HG02763 (cell line): ENCODE measurements around the gene RANGAP1.
"Not testable (repeated sequence)": the region's sequence is repeated elsewhere in the genome, so short reads cannot be mapped to it uniquely, and the experiment has no call there.

ENCODE experiments used
- ATAC-seq: cut with Tn5 transposase; IDR thresholded peaks from one replicate; pipeline ENCODE4 v1.9.1; 2021; ENCODE audit warnings: mild to moderate bottlenecking, moderate library complexity; ENCODE audit not compliant: unreplicated experiment

RANGAP1 gene

DNA sequence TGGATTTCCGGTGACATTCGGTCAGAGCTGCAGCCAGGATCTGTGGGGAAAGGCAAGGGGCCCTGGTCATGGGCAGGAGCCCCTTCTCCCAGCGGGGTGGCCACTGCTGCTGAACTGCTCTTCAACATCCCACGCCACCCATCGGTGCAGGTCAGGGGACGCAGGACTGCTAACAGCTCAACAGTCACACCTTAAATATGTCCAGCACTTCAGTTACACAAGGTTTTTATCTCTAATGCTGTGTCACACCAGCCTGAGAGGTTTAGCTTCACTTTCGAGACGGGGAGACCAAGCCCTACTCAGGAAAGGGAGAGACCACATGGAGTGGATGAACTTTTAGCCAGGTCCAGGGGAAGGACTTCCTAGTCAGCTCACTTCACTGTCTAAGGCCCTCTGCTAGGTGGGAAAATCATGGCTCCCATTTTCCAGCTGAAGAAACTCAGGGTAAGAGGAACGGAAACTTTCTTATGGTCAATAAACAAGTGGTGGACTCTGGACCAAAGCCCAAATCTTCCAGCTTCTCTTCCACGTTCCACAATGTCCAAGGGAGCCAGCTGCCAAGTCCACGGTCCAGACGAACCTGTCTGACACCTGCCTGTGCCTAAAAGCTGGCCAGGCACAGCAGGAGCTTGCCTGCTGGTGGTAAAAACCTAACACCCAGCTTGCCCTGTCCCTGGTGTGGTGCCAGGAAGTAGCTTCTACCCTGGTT, 24.3 kb downstream of the RANGAP1 start:
- no peak for ATAC-seq

DNA sequence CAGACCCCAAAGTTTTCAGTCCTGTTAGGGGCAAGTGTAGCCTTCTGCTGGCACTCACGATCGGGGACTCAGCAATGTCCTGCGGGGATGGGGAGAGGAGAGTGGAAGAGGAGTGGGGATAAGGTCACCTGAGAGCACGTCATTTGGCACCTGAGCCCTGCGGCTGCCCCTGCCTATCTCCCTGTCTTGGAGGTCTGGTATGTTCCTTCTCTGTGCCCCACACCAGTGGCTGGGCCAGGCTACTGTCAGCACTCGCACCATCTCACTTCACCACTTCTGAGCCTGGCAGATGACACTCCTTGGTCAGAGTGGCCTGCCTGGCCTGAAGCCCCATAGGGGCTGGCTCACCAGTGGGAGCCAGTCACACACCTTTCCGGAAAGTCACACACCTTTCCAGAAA, 25.1 kb downstream of the RANGAP1 start:
- ATAC-seq = no peak

DNA sequence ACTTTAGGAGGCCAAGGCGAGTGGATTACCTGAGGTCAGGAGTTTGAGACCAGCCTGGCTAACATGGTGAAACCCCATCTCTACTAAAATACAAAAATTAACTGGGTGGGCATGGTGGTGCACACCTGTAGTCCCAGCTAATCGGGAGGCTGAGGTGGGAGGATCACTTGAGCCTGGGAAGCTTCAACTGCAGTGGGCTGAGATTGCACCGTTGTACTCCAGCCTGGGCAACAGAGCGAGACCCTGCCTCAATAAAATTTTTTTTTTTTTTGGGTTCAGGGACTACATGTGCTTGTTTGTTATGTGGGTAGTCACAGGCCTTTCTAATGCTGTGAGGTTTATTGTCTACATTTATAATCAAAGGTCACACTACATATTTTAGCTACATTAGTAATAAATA, 26.2 kb downstream of the RANGAP1 start:
- not testable (repeated sequence) for ATAC-seq

DNA sequence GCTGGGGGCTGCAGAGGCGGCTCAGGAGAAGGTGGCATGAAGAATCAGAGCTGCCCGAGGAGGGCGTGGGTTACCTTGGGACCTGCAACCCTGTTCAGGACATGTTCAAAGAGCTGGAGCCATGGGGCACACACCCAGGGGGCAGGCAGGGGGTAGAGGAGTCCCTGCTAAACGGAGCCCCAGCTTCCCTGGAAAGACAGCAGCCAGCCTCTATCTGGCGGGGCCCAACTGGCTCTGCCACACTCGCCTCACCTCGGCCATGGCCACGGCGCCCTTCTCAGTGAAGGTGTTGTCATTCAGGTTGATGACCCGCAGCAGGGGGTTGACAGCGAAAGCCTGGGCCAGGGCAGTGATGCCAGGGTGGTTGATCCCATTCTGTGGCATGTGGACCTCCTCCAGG, 28.3 kb downstream of the RANGAP1 start:
- no peak for ATAC-seq

DNA sequence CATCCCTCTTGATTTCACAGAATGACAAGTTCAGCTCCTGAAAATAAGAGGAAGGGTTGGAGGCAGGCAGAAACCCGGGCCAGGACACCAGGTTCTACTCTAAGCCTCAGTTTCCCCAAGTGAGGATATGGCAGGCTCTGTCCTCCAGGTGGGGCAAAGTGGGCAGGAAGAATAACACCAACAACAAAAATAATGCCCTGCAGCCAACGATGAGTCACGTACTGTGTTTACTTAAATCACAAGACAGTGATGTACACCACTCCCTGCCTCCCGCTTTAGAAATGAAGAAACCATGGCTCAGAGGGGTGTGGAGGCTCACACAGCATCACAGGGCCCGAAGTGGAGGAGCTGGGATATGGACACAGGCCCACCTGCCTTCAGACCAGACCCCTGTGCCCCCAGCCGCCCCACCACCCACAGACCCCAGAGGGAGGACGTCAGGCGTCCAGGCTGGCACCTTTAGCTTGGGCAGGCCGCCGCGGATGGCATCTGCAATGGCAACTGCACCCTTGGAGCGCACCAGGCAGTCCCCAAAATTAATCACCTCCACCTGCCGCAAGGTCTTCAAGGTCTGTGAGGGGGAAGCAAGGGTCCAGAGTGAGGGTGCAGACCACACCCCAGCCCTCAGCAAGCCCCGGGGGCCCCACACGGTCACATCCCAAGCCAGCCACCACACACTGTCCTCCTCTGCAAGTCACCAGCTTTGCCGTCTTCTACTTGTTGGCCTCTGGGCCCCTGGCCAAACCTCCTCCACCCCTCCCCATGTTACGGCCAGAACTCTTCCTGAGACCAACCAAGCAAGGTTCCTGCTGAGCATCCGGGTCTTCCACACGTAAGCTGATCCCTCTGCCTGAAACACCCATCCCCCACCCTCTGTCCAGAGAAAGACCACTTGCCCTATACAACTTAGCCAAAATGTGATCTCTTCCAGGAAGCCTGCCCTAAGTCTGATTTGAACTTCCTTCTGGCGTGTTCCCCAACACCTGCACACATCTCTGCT, 29.4 kb downstream of the RANGAP1 start:
- no peak for ATAC-seq

DNA sequence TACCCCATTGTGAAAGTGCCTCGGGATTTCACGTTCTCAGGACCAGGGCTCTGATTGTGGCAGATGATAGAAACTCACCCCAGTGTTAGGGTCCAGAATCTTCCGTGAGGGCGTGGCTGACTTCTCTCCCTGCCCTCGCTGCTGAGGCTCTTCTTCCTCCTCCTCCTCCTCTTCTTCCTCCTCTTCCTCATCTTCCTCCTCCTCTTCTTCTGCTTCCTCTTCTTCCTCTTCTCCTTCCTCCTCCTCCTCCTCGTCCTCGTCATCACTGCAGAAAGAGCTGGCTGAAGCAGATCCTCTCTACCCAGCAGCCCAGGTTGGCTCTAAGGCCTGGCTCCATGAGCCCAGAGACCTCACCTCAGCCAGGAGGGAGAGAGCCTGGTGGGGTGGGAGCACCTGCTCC, 31.8 kb downstream of the RANGAP1 start:
- ATAC-seq = no peak

DNA sequence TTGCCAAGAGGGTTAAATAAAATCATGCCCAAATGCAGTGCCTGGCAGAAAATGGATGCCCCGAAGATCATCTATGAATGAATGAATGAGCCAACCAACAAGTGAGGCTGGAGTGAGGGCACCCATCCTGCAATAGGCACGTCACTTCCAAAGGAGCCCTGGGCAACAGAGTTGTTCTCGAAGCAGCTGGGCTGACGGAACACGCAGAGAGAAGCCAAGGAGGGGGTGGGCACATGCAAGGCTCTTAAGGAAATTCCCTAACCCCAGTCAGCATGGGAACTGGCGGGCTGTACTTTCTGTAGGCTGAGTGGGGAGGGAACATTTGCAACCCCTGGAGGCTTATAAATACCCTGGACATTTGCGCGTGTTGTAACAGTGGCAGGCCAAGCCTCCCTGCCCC, 33.6 kb downstream of the RANGAP1 start:
- ATAC-seq = no peak

DNA sequence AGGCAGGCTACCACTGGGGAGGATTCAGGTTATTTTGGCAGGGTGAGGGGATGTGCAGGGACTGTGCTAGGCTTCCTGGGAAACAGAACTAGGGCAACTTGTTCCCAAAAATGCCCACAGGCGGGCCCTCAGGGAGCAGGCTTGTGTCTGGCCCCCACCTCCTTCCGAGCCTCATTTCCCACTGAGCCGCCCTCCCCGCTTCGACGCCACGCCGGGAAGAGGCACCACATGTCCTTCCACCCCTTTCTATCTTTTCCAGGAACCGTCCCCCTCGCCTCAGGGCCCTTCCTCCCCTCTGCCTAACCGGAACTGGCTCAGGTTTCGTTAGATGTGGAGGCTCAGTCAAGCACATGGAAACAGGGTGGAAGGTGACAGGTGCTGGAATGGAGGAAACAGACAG, 35.9 kb downstream of the RANGAP1 start:
- ATAC-seq = no peak

DNA sequence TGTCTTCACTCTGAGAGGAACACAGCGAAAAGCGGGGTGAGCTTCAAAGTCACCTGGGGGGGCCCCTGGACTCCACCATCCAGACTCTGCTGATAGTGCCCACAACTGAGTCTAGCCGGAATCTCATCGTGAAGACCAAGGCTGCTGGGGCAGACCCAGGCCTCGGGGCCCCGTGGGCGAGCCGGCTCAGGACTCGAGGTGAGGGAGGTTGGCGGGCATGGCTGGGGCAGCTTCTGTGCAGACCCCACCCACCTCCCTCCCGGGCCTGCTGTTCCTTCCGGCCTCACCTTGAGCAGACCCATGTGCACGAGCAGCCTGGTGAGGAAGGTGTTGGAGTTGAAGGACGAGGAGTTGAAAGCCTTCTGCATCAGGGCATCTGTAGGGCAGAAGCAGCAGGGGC, 36.5 kb downstream of the RANGAP1 start:
- no peak for ATAC-seq

DNA sequence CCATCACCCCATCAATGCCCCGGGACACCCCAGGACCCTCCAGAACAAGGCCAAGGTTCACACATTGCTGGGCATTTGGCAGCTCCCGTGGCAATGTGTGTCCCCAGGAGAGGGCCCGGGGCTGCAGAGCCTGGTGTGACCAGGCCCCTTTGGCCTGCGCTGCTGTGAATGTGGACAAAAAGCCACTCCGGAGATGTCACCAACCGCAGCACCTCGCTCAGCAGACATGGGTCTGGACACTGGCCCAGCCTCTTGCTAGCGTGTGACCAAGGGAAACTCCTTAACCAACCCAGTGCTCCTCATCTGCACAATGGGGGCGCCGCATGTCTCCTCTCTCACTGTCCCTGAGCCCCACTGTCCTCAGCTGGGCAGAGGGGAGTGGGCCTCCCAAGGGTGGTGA, 37.2 kb downstream of the RANGAP1 start:
- ATAC-seq = no peak

DNA sequence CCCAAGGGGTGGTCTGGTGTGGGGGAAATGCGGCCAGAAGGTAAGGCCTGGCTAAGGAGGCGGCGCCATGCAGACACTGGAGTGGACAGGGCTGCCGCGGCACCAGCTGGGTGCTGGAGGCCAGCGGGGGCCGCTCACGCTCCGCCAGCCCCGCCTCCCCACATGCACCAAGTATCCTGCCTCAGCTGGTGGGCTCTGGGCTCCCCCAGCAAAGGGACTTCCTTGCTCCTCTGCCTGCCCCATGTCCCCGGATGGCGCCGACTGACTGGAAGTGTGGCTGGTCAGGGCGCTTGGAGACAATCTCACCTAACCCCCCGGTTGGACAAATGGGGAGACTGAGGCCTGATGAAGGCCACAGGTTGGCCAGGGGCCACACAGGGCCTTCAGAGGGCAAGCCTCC, 37.7 kb downstream of the RANGAP1 start:
- no peak for ATAC-seq

DNA sequence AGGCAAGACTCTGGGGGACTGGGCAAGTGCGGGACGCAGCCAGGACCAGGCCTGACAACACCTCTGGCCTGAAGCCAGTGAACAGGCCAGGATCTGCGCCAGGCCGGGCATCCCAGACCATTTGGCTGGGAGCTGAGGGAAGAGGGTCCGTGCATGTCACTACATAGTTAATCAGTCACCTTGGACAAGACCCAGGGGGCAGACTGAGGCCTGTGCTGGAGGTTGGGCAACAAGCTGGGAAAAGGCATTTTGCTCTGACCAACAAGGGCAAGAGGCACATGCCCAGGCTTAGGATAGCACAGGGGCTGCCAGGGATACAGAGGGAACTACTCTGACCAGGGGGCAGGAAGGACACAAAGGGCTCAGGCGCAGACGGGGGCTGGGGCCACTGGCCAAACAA, 38.3 kb downstream of the RANGAP1 start:
- ATAC-seq = no peak

DNA sequence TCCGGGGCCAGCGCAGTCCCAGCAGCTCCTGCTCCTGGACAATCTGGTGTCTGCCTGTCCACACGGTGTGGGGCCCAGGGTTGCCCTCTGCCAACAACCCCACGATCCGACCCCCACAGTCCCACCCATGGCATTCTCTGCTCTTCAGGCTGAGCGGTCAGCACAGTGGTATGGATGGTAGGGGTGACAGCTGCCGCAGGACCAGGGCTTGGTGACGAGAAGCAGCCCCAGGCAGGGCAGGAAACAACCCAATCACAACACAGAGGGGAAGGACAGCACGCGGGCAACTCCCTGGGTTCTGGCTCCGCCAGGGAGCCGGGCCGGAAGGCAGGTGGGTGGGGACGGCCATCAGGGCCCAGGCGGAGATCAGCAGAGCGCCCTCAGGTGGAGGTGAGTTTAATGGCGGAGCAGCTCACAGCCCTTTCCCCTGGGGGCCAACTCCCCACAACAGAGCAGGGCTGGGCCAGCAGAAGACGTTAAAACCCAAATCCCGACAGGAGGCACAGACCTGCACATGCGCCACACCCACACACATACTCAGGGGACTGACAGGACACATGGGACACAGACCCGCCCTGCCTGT, 40.0 kb downstream of the RANGAP1 start:
- ATAC-seq = no peak

DNA sequence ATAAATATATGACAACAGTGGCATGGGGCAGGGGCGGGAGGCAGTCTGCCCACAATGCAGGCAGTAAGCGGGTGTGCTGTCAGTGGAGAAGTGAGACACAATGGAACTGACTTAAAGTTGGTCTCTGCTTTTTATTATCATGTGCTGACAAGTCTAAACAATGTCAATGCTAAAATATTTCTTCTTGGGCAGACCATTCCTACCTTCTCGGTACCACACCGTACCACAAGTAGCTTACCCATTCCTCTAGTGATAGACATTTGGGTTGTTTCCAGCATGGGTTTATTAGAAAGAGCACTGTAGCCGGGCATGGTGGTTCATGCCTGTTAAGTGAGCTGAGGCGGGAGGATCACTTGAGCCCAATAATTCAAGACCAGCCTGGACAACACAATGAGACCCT, 42.6 kb downstream of the RANGAP1 start:
- no peak for ATAC-seq

DNA sequence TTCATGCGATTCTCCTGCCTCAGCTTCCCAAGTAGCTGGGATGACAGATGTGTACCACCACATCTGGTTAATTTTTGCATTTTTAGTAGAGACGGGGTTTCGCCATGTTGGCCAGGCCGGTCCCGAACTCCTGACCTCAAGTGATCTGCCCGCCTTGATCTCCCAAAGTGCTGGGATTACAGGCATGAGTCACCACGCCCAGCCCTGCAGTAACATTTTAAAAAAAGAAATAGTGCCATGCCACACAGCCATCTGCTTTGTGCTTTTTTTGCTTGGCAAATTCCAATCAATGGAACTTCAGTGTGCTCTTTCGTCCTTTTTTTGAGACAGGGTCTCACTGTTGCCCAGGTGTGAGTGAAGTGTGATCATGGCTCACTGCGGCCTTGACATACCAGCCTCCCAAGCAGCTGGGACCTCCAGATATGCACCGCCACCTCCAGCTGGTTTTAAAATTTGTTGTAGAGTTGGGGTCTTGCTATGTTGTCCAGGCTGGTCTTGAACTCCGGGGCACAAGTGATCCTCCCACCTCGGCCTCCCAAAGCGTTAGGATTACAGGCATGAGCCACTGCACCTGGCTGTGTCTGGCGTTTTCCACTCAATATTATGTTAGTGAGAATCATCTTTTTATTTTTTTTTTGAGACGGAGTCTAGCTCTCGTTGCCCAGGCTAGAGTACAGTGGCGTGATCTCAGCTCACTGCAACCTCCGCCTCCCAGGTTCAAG, 43.4 kb downstream of the RANGAP1 start:
- ATAC-seq = no peak

DNA sequence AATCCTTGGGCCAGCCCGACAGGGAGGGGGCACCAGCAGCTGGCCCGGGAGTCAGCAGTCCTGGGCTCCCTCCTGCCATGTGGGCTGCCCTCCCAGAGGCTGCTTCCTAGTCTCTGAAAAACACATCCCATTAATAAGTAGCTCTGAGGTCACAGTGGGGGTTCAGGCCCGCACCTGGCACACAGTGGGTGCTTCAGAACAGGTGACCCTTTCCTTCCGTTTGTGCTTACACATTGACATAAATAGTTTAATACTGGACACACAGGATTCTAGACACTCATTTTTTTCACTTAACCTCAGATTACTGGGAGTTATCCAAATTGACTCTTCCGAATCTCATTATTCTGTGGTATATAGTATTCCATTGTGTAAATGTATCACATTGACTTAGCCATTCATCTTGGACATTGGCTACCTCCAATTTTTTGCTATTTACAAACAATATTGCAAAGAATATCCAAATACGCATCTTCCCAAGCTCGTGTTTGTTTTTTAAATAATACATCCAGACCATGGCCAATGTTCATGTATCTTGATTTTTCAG, 44.8 kb downstream of the RANGAP1 start:
- ATAC-seq = no peak

DNA sequence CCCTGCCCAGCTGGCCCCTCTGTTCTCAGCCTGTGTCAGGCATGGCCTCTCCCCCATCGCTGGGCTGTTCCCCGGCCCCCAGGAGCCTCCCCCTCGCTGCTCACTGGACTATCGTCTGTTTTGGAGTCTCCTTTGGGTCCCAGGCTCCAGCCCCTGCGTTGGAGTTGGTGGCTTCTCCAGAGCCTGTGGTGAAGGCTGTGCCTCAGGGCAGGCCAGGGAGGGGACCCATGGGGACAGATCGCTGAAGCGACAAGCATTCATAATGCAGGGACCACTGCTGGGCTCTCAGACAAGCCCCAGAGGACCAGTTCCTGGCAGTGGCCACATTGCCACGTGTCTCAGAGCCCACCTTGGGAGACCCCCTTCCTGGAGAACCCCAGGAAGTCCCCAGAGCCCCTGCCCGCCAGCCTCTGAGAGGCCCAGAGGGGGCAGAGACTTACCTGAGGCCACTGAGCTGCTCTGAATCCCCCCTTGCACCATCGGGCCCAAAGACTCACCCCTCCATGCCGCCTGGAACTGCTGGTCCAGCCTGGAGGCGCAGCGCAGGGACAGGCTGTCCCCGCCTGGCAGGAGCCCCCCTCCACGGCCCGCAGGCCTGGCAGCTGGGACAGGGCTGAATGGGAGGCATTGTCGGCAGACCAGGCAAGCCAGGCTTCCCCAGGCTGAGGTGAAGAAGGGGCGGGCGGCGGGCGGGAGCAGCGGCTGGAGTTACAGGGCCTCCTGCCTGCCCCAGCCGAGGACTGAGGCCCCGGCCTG, 45.4 kb downstream of the RANGAP1 start, which contains the start of gene CHADL:
TSS of gene CHADL (minus strand) at position 555 of the 756 bp plus-strand sequence. CDS start at position 505, 50 bp downstream.
- no peak for ATAC-seq

DNA sequence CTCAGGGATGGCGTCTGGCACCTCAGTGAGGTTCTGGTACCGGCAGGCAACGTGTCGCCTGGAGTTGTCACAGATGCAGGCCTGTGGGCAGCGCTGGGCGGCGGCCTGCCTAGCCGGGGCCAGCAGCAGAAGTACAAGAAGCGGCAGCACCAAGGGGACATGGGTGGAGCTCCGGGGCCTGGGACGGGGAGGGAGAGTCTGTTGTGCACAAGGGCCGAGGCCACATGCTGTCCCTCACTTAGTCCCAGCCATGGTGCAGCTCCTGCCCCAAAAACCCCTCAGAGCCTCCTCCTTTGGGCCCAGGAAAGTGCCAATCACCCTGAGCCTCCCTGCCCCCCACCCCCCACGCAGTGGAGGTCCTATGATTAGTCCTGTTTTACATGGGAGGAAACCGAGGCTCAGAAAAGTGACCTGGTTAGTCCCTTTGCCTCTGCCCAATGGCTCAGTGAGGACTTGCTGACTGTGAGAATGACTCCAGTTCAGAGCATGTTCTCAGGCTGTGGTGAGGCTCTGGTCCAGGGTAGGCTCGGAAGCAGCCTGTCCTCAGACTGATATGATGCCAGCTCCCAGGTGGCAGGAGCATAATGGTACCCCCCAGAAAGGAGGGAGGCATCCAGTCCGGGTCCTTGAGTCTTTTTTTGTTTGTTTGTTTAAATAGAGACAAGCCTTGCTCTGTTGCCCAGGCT, 46.4 kb downstream of the RANGAP1 start:
- no peak for ATAC-seq
